Ovary (tissue), 3 donors: ENCODE data around the gene MMP25.

ENCODE experiments used
- CTCF ChIP-seq, 3 donors: fragments of 450-650 bp in 2 of 3; fragments of 200-600 bp in 1 of 3; IDR thresholded peaks; one replicate each; pipeline versions ENCODE4 v1.5.1 to v1.8.0; 2016 to 2022; ENCODE audit warnings: antibody characterized with exemption in 3 of 3, mild to moderate bottlenecking in 1 of 3
- POLR2A ChIP-seq: fragments of 450-650 bp; IDR thresholded peaks from one replicate; pipeline ENCODE4 v1.6.1; 2017; ENCODE audit warnings: antibody characterized with exemption, mild to moderate bottlenecking, moderate library complexity
- donor health status: DM: no; HTN: no; CAD: no.

DNA sequence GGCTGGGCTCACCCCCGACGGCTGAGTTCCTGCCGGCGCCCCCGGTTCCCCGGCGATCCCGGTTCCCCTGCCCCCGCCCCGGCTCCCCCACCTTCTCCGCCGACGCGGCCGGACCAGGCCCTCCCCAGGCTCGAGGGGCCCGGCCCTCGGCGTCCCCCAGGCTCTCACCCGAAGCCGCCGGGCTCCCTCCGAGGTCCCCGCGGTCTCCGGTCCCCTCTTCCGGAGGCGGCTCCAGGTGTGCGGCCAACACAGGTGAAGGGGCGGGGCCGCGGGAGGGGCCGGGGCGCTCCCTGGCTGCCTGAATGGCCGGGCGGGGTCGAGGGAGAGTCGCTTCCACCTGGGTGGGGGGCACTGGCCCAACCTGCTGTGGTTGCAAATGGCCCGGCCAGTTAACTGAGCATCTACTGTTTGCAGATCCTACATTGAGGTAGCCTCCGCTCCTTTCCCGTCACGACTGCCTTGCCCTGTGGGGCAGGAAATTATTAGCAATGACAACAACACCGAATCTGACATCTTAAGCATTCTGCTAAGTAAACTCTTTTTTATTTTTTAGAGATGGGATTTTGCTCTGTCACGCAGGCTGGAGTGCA is 9.5 kb upstream of the MMP25 start, which contains the start of gene BICDL2:
- TF ChIP-seq CTCF (IDR thresholded peaks at IDR 0.05) (no peak), POLR2A (no peak)
